Mucosa of descending colon (tissue), 3 donors: ENCODE measurements around the gene ZNF407. TPM values are rescaled to one million over a fixed set of nuclear protein-coding genes. Genes with fewer than 3 reads are reported as not detected.
A peak's percentile ranks its signal among the peaks of the same experiment; 100 is the strongest.

Experiments
- ATAC-seq: fragments of 200-7000 bp; cut with Tn5 transposase; one replicate; pipeline ENCODE4 v1.9.1; 2020; ENCODE audit warnings: mild to moderate bottlenecking, moderate library complexity
- DNase-seq, 3 donors: peaks; one replicate each; pipeline ENCODE4 v3.0.0-alpha.2; 2020
- H3K36me3 ChIP-seq: fragments of 200-600 bp; one replicate; pipeline ENCODE4 v1.8.0; 2021; ENCODE audit warnings: low read depth, mild to moderate bottlenecking
- H3K4me1 ChIP-seq: fragments of 200-600 bp; one replicate; pipeline ENCODE4 v1.8.0; 2021; ENCODE audit warnings: low read depth, mild to moderate bottlenecking
- H3K4me3 ChIP-seq: fragments of 200-600 bp; one replicate; pipeline ENCODE4 v1.8.0; 2021; ENCODE audit warnings: mild to moderate bottlenecking
- H3K9me3 ChIP-seq: fragments of 200-600 bp; one replicate; pipeline ENCODE4 v1.8.0; 2021; ENCODE audit warnings: mild to moderate bottlenecking
- intact Hi-C, 2 donors: fragments of 100-400 bp; cut with DNase I in 1 of 2; cut with micrococcal nuclease in 1 of 2; formaldehyde crosslinking; loops; one replicate each; pipeline versions ENCODE4 v1.11.0 to v1.11.1; 2022; cut with DNase I, micrococcal nuclease
- total RNA-seq, 3 donors: library from RNA; stranded (reverse); fragmentation: NEBNext Ultra II Directional in 2 of 3; extraction: Animal tissue kit (Norgen Biotek cat#: 25700) in 2 of 3; gene quantifications; one replicate each; pipeline versions ENCODE4 v1.2.1 to v1.2.4, GENCODE V29; 2021 to 2023
- TF ChIP-seq, protein P1 (sequence below): fragments of 200-600 bp; IDR thresholded peaks from one replicate; pipeline ENCODE4 v1.8.0; 2022; ENCODE audit warnings: antibody characterized with exemption, mild to moderate bottlenecking
- donor health status: DM: no; HTN: no; CAD: no; lungs with moderate emphysema.
- donor health status: DM: no; HTN: no; CAD: no.
- donor health status: DM: no; HTN: yes; CAD: no.

ZNF407 gene
- total RNA-seq, 3 donors from 2014 or later: 13.0 to 25.1 (median 18.8) TPM

GRCh38 chr18:75031717-75032317 lies 434.1 kb downstream of the ZNF407 start:
- no peaks in the 10 kb centered on the region for H3K9me3 ChIP-seq
- no peak overlapping the region for H3K4me3 ChIP-seq
- DNase-seq (no peak), ATAC-seq (no peak)
- H3K36me3 ChIP-seq: no peaks in the 10 kb centered on the region
- no peaks in the 10 kb centered on the region for H3K4me1 ChIP-seq
- intact Hi-C loops: no loop called here
- TF ChIP-seq, protein P1, sequence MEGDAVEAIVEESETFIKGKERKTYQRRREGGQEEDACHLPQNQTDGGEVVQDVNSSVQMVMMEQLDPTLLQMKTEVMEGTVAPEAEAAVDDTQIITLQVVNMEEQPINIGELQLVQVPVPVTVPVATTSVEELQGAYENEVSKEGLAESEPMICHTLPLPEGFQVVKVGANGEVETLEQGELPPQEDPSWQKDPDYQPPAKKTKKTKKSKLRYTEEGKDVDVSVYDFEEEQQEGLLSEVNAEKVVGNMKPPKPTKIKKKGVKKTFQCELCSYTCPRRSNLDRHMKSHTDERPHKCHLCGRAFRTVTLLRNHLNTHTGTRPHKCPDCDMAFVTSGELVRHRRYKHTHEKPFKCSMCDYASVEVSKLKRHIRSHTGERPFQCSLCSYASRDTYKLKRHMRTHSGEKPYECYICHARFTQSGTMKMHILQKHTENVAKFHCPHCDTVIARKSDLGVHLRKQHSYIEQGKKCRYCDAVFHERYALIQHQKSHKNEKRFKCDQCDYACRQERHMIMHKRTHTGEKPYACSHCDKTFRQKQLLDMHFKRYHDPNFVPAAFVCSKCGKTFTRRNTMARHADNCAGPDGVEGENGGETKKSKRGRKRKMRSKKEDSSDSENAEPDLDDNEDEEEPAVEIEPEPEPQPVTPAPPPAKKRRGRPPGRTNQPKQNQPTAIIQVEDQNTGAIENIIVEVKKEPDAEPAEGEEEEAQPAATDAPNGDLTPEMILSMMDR: no peak

GRCh38 chr18:75033516-75033915 lies 435.8 kb downstream of the ZNF407 start:
- Histone ChIP-seq H3K9me3 (no peaks in the 10 kb centered on the region), H3K4me3 (no peak overlapping the region), H3K36me3 (no peaks in the 10 kb centered on the region), H3K4me1 (no peaks in the 10 kb centered on the region)
- ATAC-seq: no peak
- DNase-seq: no peak
- TF ChIP-seq, protein P1: no peak
- intact Hi-C loops: no loop called here

GRCh38 chr18:75034937-75035336 lies 437.3 kb downstream of the ZNF407 start:
- intact Hi-C loops: no loop called here
- Histone ChIP-seq H3K9me3 (no peaks in the 10 kb centered on the region), H3K4me3 (no peak overlapping the region), H3K4me1 (no peaks in the 10 kb centered on the region), H3K36me3 (no peaks in the 10 kb centered on the region)
- TF ChIP-seq, protein P1: no peak
- DNase-seq: no peak
- ATAC-seq: no peak

- no peaks in the 10 kb centered on the region for H3K36me3 ChIP-seq
- H3K9me3 ChIP-seq: no peaks in the 10 kb centered on the region
- intact Hi-C loops: no loop called here
- TF ChIP-seq, protein P1: no peak
- H3K4me1 ChIP-seq: no peaks in the 10 kb centered on the region
- H3K4me3 ChIP-seq: no peak overlapping the region
- DNase-seq (no peak), ATAC-seq (no peak)
These were observed 438.3 kb downstream of the ZNF407 start for GRCh38 chr18:75035928-75036327.

DNA sequence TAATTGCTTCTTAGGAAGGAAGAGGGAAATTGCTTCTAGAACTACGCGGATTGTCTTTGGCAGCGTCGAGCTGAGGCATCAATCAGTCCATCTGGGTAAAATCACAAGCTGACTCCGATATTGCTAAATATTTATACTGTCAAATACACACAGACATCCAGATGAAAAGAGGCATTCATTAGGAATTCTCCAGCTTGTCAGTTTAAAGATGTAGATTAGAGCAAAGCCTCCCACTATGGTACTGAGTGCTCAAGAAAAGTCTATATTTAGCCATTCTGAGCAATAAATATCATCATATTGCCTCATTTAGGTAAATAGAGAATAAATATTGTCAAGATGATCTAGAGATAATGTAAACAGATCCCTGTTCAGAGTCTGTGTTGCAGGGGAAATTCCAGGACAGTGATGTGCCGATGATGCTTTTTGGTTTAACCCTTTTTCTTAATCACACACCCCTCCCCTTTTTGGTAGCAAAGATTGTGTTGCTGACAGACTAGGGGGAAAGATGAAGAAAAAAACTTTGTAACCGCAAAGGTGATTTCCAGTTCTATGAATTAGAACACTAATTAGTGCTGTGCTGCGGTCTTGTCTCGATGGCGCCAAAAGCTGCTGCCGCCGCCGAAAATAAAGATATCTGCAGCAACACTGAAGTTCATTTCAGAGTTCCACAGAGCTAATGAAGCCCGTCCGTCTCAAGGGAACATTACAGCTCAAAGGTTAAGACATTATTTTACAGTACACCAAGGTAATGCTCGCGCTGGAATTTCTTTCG lies 439.4 kb downstream of the ZNF407 start:
- no peak for DNase-seq
- Histone ChIP-seq H3K4me3 (no peak overlapping the region), H3K4me1 (no peaks in the 10 kb centered on the region), H3K9me3 (no peaks in the 10 kb centered on the region), H3K36me3 (no peaks in the 10 kb centered on the region)
- intact Hi-C loops: no loop called here
- TF ChIP-seq, protein P1: no peak
- ATAC-seq: peak; percentile 15
